ENCODE measurements around the gene CAPRIN2. TPM values are rescaled to one million over a fixed set of nuclear protein-coding genes. Genes with fewer than 3 reads are reported as not detected.

CAPRIN2 gene
- total RNA-seq, 1 experiment from 2014 or later: 29.5 TPM

DNA sequence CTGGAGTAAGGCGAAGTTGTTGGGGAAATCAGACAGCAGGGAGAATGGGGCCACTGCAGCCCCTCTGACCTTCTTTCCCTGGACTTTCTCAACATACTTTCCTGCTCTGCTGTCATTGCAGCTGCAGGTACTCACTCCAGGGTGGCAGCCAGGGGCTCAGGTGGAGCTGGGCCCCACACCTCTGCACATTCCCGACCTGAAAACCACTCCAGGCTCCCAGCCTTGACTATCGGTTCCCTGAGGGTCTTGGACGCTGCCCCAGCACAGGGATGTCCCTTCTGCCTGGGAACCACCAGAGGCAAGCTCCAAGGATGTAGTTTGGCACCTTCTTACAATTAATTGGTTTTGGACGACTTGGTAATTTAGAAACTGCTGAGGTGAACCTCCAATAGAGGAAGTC, 24.8 kb upstream of the CAPRIN2 start:
- no TSS peak for BruUV-seq (replicated peaks)
- no peaks in the 10 kb centered on the region for H3K27me3 ChIP-seq (ENCODE audit: insufficient read depth, low read depth)
- ChIA-PET POLR2A (ENCODE audit: unreplicated experiment) (no interaction called here), CTCF (no interaction called here)
- no peak overlapping the region for H3K27ac ChIP-seq
- H2AFZ ChIP-seq: no peak overlapping the region
- TF ChIP-seq, protein P1, sequence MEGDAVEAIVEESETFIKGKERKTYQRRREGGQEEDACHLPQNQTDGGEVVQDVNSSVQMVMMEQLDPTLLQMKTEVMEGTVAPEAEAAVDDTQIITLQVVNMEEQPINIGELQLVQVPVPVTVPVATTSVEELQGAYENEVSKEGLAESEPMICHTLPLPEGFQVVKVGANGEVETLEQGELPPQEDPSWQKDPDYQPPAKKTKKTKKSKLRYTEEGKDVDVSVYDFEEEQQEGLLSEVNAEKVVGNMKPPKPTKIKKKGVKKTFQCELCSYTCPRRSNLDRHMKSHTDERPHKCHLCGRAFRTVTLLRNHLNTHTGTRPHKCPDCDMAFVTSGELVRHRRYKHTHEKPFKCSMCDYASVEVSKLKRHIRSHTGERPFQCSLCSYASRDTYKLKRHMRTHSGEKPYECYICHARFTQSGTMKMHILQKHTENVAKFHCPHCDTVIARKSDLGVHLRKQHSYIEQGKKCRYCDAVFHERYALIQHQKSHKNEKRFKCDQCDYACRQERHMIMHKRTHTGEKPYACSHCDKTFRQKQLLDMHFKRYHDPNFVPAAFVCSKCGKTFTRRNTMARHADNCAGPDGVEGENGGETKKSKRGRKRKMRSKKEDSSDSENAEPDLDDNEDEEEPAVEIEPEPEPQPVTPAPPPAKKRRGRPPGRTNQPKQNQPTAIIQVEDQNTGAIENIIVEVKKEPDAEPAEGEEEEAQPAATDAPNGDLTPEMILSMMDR (conservative IDR thresholded peaks at IDR 0.05): no peak
- H3K4me3 ChIP-seq: no peak overlapping the region
- intact Hi-C loops (cut with micrococcal nuclease; ENCODE audit: unreplicated experiment): no loop called here
- H3K9me2 ChIP-seq (ENCODE audit: insufficient read depth): no peaks in the 10 kb centered on the region
- H3K36me3 ChIP-seq (ENCODE audit: low read depth): no peaks in the 10 kb centered on the region
- no peaks in the 10 kb centered on the region for H3K4me1 ChIP-seq (replicated peaks; ENCODE audit: insufficient read depth)
- no peaks in the 10 kb centered on the region; the same call in 1 of the 2 replicates for H3F3A ChIP-seq (ENCODE audit: insufficient read depth, low read depth)
- H4K20me1 ChIP-seq (ENCODE audit: insufficient read depth): no peaks in the 10 kb centered on the region
- DNase-seq: no peak
- H3K79me2 ChIP-seq (ENCODE audit: low read depth): no peaks in the 10 kb centered on the region
- peaks cover 16% of the 10 kb centered on the region; the same call in 1 of the 2 replicates for H3K9me3 ChIP-seq (ENCODE audit: insufficient read depth, low read depth)
- H3K4me2 ChIP-seq: no peak overlapping the region

DNA sequence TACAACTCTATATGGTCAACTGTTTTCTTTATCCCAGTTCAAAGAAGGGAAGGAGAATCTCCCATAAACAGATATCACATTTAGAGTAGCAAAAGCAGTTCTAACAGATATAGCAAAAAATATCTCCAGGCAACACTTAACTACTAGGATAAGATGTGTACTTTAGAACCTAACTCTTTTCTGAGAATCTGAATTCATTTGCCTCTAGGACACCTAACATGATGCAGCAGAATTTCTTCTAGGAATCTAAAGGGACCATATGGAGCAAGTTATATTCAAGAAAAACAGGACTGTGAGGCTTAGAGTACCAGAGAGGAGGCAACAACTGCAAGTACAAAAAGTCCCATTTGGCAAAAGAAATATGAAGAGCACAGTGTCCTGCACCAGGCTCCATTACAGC, 24.4 kb upstream of the CAPRIN2 start:
- intact Hi-C loops (cut with micrococcal nuclease; ENCODE audit: unreplicated experiment): no loop called here
- Histone ChIP-seq H4K20me1 (ENCODE audit: insufficient read depth) (no peaks in the 10 kb centered on the region), H3K27ac (no peak overlapping the region), H3K36me3 (ENCODE audit: low read depth) (no peaks in the 10 kb centered on the region), H3K9me3 (ENCODE audit: insufficient read depth, low read depth) (peaks cover 20% of the 10 kb centered on the region), H3K4me3 (no peak overlapping the region), H3K4me1 (replicated peaks; ENCODE audit: insufficient read depth) (no peaks in the 10 kb centered on the region), H3K79me2 (ENCODE audit: low read depth) (no peaks in the 10 kb centered on the region), H3K9me2 (ENCODE audit: insufficient read depth) (no peaks in the 10 kb centered on the region), H2AFZ (no peak overlapping the region), H3F3A (ENCODE audit: insufficient read depth, low read depth) (no peaks in the 10 kb centered on the region; the same call in 1 of the 2 replicates), H3K4me2 (no peak overlapping the region), H3K27me3 (ENCODE audit: insufficient read depth, low read depth) (no peaks in the 10 kb centered on the region)
- CTCF ChIA-PET: no interaction called here
- no peak for TF ChIP-seq EZH2 (IDR thresholded peaks at IDR 0.05; ENCODE audit: low read depth)
- TF ChIP-seq, protein P1 (conservative IDR thresholded peaks at IDR 0.05): no peak
- no peak for DNase-seq
- POLR2A ChIA-PET (ENCODE audit: unreplicated experiment): no interaction called here
- BruUV-seq (replicated peaks): no TSS peak

DNA sequence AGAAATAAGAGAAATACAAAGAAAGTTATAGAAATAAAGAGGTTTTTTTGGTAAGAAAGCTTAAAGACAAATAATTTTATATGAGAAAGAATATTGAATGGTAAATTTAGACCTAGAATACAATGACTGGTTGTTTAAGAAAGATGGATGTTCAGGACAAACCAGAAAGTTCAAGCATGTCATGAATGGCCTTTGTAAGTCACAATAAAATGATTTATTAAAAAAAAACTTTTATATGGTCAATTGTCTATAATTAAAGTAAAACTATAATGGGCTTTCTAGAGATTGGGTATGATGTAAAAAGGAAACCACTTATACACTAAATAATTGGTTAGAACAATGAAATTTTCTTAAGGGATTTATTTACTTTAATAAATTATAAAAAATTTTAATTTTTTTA, 19.8 kb upstream of the CAPRIN2 start:
- intact Hi-C loops (cut with micrococcal nuclease; ENCODE audit: unreplicated experiment): no loop called here
- Histone ChIP-seq H3K36me3 (ENCODE audit: low read depth) (no peaks in the 10 kb centered on the region), H4K20me1 (ENCODE audit: insufficient read depth) (no peaks in the 10 kb centered on the region), H3K4me2 (no peak overlapping the region), H3K27me3 (ENCODE audit: insufficient read depth, low read depth) (no peaks in the 10 kb centered on the region), H3K9me3 (ENCODE audit: insufficient read depth, low read depth) (peaks cover 30% of the 10 kb centered on the region), H3K4me1 (replicated peaks; ENCODE audit: insufficient read depth) (peaks cover 14% of the 10 kb centered on the region), H3F3A (ENCODE audit: insufficient read depth, low read depth) (peaks cover 4% of the 10 kb centered on the region), H3K27ac (no peak overlapping the region), H3K79me2 (ENCODE audit: low read depth) (no peaks in the 10 kb centered on the region), H3K4me3 (no peak overlapping the region), H3K9me2 (ENCODE audit: insufficient read depth) (no peaks in the 10 kb centered on the region), H2AFZ (no peak overlapping the region)
- POLR2A ChIA-PET (ENCODE audit: unreplicated experiment): no interaction called here
- TF ChIP-seq, protein P1 (conservative IDR thresholded peaks at IDR 0.05): no peak
- no peak for TF ChIP-seq EZH2 (IDR thresholded peaks at IDR 0.05; ENCODE audit: low read depth)
- DNase-seq: no peak
- BruUV-seq (replicated peaks): no TSS peak
- CTCF ChIA-PET: interaction anchor here (0.7 to 1.2 kb wide), 3 partner anchors 12 to 497 kb away, joined by 3 to 4 read pairs (median 3); no protein-coding TSS in a partner anchor
